ENCODE results near the gene PSG1.
"Not testable (repeated sequence)": the region's sequence is repeated elsewhere in the genome, so short reads cannot be mapped to it uniquely, and the experiment has no call there.

PSG1 gene

GRCh38 chr19:42880621-42881020 is 1.1 kb upstream of the PSG1 start:
- FAIRE-seq = not testable (repeated sequence)

GRCh38 chr19:42876596-42876995 is 2.9 kb downstream of the PSG1 start:
- peak; percentile 91 for FAIRE-seq

GRCh38 chr19:42875881-42876280 is 3.6 kb downstream of the PSG1 start:
- FAIRE-seq = not testable (repeated sequence)

GRCh38 chr19:42874901-42875813 is 4.4 kb downstream of the PSG1 start:
- FAIRE-seq = peak; percentile 99

GRCh38 chr19:42874136-42874535 is 5.4 kb downstream of the PSG1 start:
- FAIRE-seq = peak; percentile 92

GRCh38 chr19:42872608-42873007 is 6.9 kb downstream of the PSG1 start:
- FAIRE-seq = no peak

- FAIRE-seq = no peak
Measured at GRCh38 chr19:42857544-42857867, 22.0 kb downstream of the PSG1 start.

GRCh38 chr19:42856866-42857543 is 22.5 kb downstream of the PSG1 start:
- FAIRE-seq = peak; percentile 45

GRCh38 chr19:42854745-42855144 is 24.8 kb downstream of the PSG1 start:
- not testable (repeated sequence) for FAIRE-seq

GRCh38 chr19:42853231-42853630 is 26.3 kb downstream of the PSG1 start:
- FAIRE-seq = not testable (repeated sequence)

- FAIRE-seq = peak; percentile 97
Measured at GRCh38 chr19:42852821-42853220, 26.7 kb downstream of the PSG1 start.

GRCh38 chr19:42851718-42852280 is 27.7 kb downstream of the PSG1 start:
- not testable (repeated sequence) for FAIRE-seq

GRCh38 chr19:42850981-42851717 is 28.4 kb downstream of the PSG1 start:
- FAIRE-seq = peak; percentile 100

- FAIRE-seq = no peak
Measured at GRCh38 chr19:42846597-42846996, 32.9 kb downstream of the PSG1 start.

- FAIRE-seq = not testable (repeated sequence)
Measured at GRCh38 chr19:42843631-42844030, 35.9 kb downstream of the PSG1 start.

GRCh38 chr19:42832746-42833442 is 46.6 kb downstream of the PSG1 start:
- FAIRE-seq = not testable (repeated sequence)

- peak; percentile 97 for FAIRE-seq
Measured at GRCh38 chr19:42832023-42832680, 47.4 kb downstream of the PSG1 start.

- peak; percentile 95 for FAIRE-seq
Measured at GRCh38 chr19:42831221-42832019, 48.1 kb downstream of the PSG1 start.

- peak; percentile 68 for FAIRE-seq
Measured at GRCh38 chr19:42821306-42821977, 58.1 kb downstream of the PSG1 start.

GRCh38 chr19:42819960-42820650 is 59.4 kb downstream of the PSG1 start:
- FAIRE-seq = peak; percentile 89

All from G401.6 (cell line).